GM18519 (cell line): ENCODE data around the gene PDE3A.

ENCODE experiments used
- ATAC-seq: cut with Tn5 transposase; IDR thresholded peaks from one replicate; pipeline ENCODE4 v1.9.1; 2021; ENCODE audit warnings: mild to moderate bottlenecking, moderate library complexity; ENCODE audit not compliant: unreplicated experiment, low FRiP score

The PDE3A gene

GRCh38 chr12:20420557-20420956 is 52.2 kb downstream of the PDE3A start:
- ATAC-seq, result no peak

GRCh38 chr12:20421421-20421820 is 53.1 kb downstream of the PDE3A start:
- ATAC-seq, result no peak

GRCh38 chr12:20423557-20423956 is 55.2 kb downstream of the PDE3A start:
- no peak for ATAC-seq

GRCh38 chr12:20424841-20425240 is 56.5 kb downstream of the PDE3A start:
- ATAC-seq, result no peak

- ATAC-seq, result no peak
Measured at GRCh38 chr12:20426191-20426590, 57.9 kb downstream of the PDE3A start.

- no peak for ATAC-seq
Measured at GRCh38 chr12:20426957-20427356, 58.6 kb downstream of the PDE3A start.

GRCh38 chr12:20429852-20430251 is 61.5 kb downstream of the PDE3A start:
- no peak for ATAC-seq

- no peak for ATAC-seq
Measured at GRCh38 chr12:20432290-20432689, 64.0 kb downstream of the PDE3A start.

GRCh38 chr12:20434996-20435395 is 66.7 kb downstream of the PDE3A start:
- ATAC-seq, result no peak

- ATAC-seq, result no peak
Measured at GRCh38 chr12:20436316-20436715, 68.0 kb downstream of the PDE3A start.

GRCh38 chr12:20438299-20438779 is 70.0 kb downstream of the PDE3A start:
- no peak for ATAC-seq

GRCh38 chr12:20439626-20440025 is 71.3 kb downstream of the PDE3A start:
- ATAC-seq, result no peak

- no peak for ATAC-seq
Measured at GRCh38 chr12:20440408-20440807, 72.1 kb downstream of the PDE3A start.

- no peak for ATAC-seq
Measured at GRCh38 chr12:20442322-20442721, 74.0 kb downstream of the PDE3A start.

- ATAC-seq, result no peak
Measured at GRCh38 chr12:20443255-20443654, 74.9 kb downstream of the PDE3A start.

- ATAC-seq, result no peak
Measured at GRCh38 chr12:20443792-20444191, 75.5 kb downstream of the PDE3A start.

- no peak for ATAC-seq
Measured at GRCh38 chr12:20444595-20445170, 76.3 kb downstream of the PDE3A start.

- ATAC-seq, result no peak
Measured at GRCh38 chr12:20445687-20446086, 77.3 kb downstream of the PDE3A start.

- ATAC-seq, result no peak
Measured at GRCh38 chr12:20446836-20447235, 78.5 kb downstream of the PDE3A start.

GRCh38 chr12:20448781-20449180 is 80.4 kb downstream of the PDE3A start:
- no peak for ATAC-seq

- ATAC-seq, result no peak
Measured at GRCh38 chr12:20450591-20451180, 82.3 kb downstream of the PDE3A start.

- no peak for ATAC-seq
Measured at GRCh38 chr12:20451761-20452160, 83.4 kb downstream of the PDE3A start.
